DND-41 (cell line): Measurements from ENCODE around the gene VWCE.

Experiments used
- ATAC-seq: fragments of 200-7000 bp; cut with Tn5 transposase; 3 replicates; pipeline ENCODE4 v1.9.1; 2021; ENCODE audit warnings: low read depth; ENCODE audit not compliant: insufficient read depth
- DNase-seq: peaks from one replicate; pipeline ENCODE4 v3.0.0-alpha.2; 2020
- H2AFZ ChIP-seq: 2 replicates; pipeline ENCODE4 v1.6.0; 2012; ENCODE audit warnings: low read depth, low read length
- H3K27ac ChIP-seq: 2 replicates; pipeline ENCODE4 v1.5.1; 2012; ENCODE audit warnings: low read length, inconsistent platforms
- H3K27me3 ChIP-seq: fragments of 200-600 bp; sonication (generic); 2 replicates; pipeline ENCODE4 v1.6.0; 2012; ENCODE audit warnings: low read length, mild to moderate bottlenecking, inconsistent platforms; ENCODE audit not compliant: insufficient read depth, poor library complexity
- H3K36me3 ChIP-seq: 2 replicates; pipeline ENCODE4 v1.5.1; 2012; ENCODE audit warnings: low read length, inconsistent platforms; ENCODE audit not compliant: insufficient read depth
- H3K4me1 ChIP-seq: 2 replicates; pipeline ENCODE4 v1.5.1; 2012; ENCODE audit warnings: mild to moderate bottlenecking, low read length; ENCODE audit not compliant: insufficient read depth
- H3K4me2 ChIP-seq: 2 replicates; pipeline ENCODE4 v1.6.0; 2012; ENCODE audit warnings: mild to moderate bottlenecking, moderate library complexity, low read length, inconsistent platforms; ENCODE audit not compliant: insufficient read depth
- H3K4me3 ChIP-seq, 2 experiments: fragments of 200-600 bp in 1 of 2; shearing (Covaris generic) in 1 of 2; 2 replicates each; pipeline ENCODE4 v1.5.1; 2012 to 2016; ENCODE audit warnings: inconsistent platforms in 2 of 2, low read length in 2 of 2, mild to moderate bottlenecking in 2 of 2, low read depth in 1 of 2, moderate library complexity in 1 of 2
- H3K79me2 ChIP-seq: 2 replicates; pipeline ENCODE4 v1.6.0; 2012; ENCODE audit warnings: low read length, inconsistent platforms; ENCODE audit not compliant: insufficient read depth
- H3K9ac ChIP-seq: 2 replicates; pipeline ENCODE4 v1.6.0; 2012; ENCODE audit warnings: low read depth, mild to moderate bottlenecking, inconsistent platforms, low read length, moderate library complexity
- H3K9me3 ChIP-seq: 2 replicates; pipeline ENCODE4 v1.5.1; 2012; ENCODE audit warnings: low read length, moderate library complexity, mild to moderate bottlenecking, inconsistent platforms; ENCODE audit not compliant: insufficient read depth, severe bottlenecking
- H4K20me1 ChIP-seq: 2 replicates; pipeline ENCODE4 v1.6.0; 2012; ENCODE audit warnings: low read length; ENCODE audit not compliant: insufficient read depth
- CTCF ChIP-seq: IDR thresholded peaks from 2 replicates; pipeline ENCODE4 v1.5.1; 2012; ENCODE audit warnings: borderline replicate concordance, low read length, moderate library complexity, mild to moderate bottlenecking; ENCODE audit not compliant: poor library complexity, severe bottlenecking; ENCODE audit errors: extremely low read depth
- EZH2 ChIP-seq: IDR thresholded peaks from 3 replicates; pipeline ENCODE4 v1.6.1; 2012; ENCODE audit warnings: borderline replicate concordance, low read depth, mild to moderate bottlenecking, moderate library complexity, low read length, inconsistent platforms; ENCODE audit not compliant: severe bottlenecking

Gene VWCE

GRCh38 chr11:61305417-61305816 is 10.3 kb upstream of the VWCE start:
- TF ChIP-seq EZH2 (no peak), CTCF (no peak)
- Histone ChIP-seq H2AFZ (no peak overlapping the region), H3K4me3 (no peak overlapping the region), H3K36me3 (peaks cover 98% of the 10 kb centered on the region), H3K79me2 (no peaks in the 10 kb centered on the region), H3K27ac (no peak overlapping the region), H3K4me2 (no peak overlapping the region), H3K9me3 (no peaks in the 10 kb centered on the region), H3K4me1 (no peaks in the 10 kb centered on the region), H3K9ac (no peak overlapping the region), H3K27me3 (no peaks in the 10 kb centered on the region), H4K20me1 (peaks cover 25% of the 10 kb centered on the region; the same call in 1 of the 2 replicates)
- ATAC-seq = no peak
- no peak for DNase-seq

GRCh38 chr11:61303725-61304124 is 8.6 kb upstream of the VWCE start:
- no peaks in the 10 kb centered on the region for H3K9me3 ChIP-seq
- no peak for DNase-seq
- no peaks in the 10 kb centered on the region for H3K27me3 ChIP-seq
- no peak for ATAC-seq
- H3K79me2 ChIP-seq = no peaks in the 10 kb centered on the region
- H3K4me3 ChIP-seq = no peak overlapping the region
- no peak overlapping the region for H3K9ac ChIP-seq
- TF ChIP-seq CTCF (no peak), EZH2 (no peak)
- no peak overlapping the region for H3K4me2 ChIP-seq
- no peaks in the 10 kb centered on the region for H3K4me1 ChIP-seq
- H3K36me3 ChIP-seq = peaks cover 97% of the 10 kb centered on the region
- peaks cover 25% of the 10 kb centered on the region; the same call in 1 of the 2 replicates for H4K20me1 ChIP-seq
- no peak overlapping the region for H2AFZ ChIP-seq
- H3K27ac ChIP-seq = no peak overlapping the region

- Histone ChIP-seq H3K9ac (no peak overlapping the region), H3K27ac (no peak overlapping the region), H3K36me3 (peaks cover 93% of the 10 kb centered on the region), H3K4me3 (no peak overlapping the region), H3K79me2 (no peaks in the 10 kb centered on the region), H3K9me3 (no peaks in the 10 kb centered on the region), H3K27me3 (no peaks in the 10 kb centered on the region), H3K4me2 (no peak overlapping the region), H3K4me1 (no peaks in the 10 kb centered on the region), H2AFZ (no peak overlapping the region), H4K20me1 (peaks cover 21% of the 10 kb centered on the region)
- TF ChIP-seq CTCF (no peak), EZH2 (no peak)
- no peak for ATAC-seq
- DNase-seq = no peak
Measured at GRCh38 chr11:61302550-61302949, 7.4 kb upstream of the VWCE start.

GRCh38 chr11:61298663-61299244 is 3.6 kb upstream of the VWCE start:
- no peak for TF ChIP-seq EZH2
- TF ChIP-seq CTCF = no peak
- no peak overlapping the region for H3K4me3 ChIP-seq
- no peak overlapping the region for H2AFZ ChIP-seq
- peaks cover 20% of the 10 kb centered on the region for H3K4me1 ChIP-seq
- H3K36me3 ChIP-seq = peaks cover 58% of the 10 kb centered on the region
- DNase-seq (no peak), ATAC-seq (no peak)
- no peak overlapping the region for H3K27ac ChIP-seq
- H3K9me3 ChIP-seq = no peaks in the 10 kb centered on the region
- H3K4me2 ChIP-seq = no peak overlapping the region
- no peak overlapping the region for H3K9ac ChIP-seq
- peaks cover 17% of the 10 kb centered on the region for H3K27me3 ChIP-seq
- H4K20me1 ChIP-seq = peaks cover 19% of the 10 kb centered on the region
- H3K79me2 ChIP-seq = no peaks in the 10 kb centered on the region
